IMR-90 (cell line): ENCODE results near the gene DSCAML1. TPM values are rescaled to one million over a fixed set of nuclear protein-coding genes. Genes with fewer than 3 reads are reported as not detected.

Source experiments
- ATAC-seq: fragments of 200-7000 bp; cut with Tn5 transposase; 2 replicates; pipeline ENCODE4 v1.9.1; 2020; ENCODE audit warnings: low read depth, mild to moderate bottlenecking, moderate library complexity
- BruUV-seq: library from RNA; stranded (reverse); fragments of 400-500 nt; replicated peaks from 2 replicates; lab custom pipeline; 2021; lab: Mats Ljungman, UMichigan
- CTCF ChIA-PET: fragments of 300-600 bp; formaldehyde crosslinking; extraction: SDS; loops from one replicate; lab custom pipeline; 2021; ENCODE audit warnings: antibody characterized with exemption; lab: Yijun Ruan, JAX
- POLR2A ChIA-PET: fragments of 300-600 bp; sonication (Branson Sonifier 250); formaldehyde crosslinking; loops from one replicate; lab custom pipeline; 2022; ENCODE audit warnings: antibody characterized with exemption; ENCODE audit not compliant: unreplicated experiment; lab: Charles Lee
- DNase-seq: peaks from one replicate; pipeline ENCODE4 v3.0.0; 2013
- H2AFZ ChIP-seq: replicated peaks from 2 replicates; pipeline ENCODE3; 2013; ENCODE audit warnings: low read length, mild to moderate bottlenecking; ENCODE audit not compliant: poor library complexity
- H2AK5ac ChIP-seq: 2 replicates; pipeline ENCODE4 v1.6.1; 2013; ENCODE audit warnings: low read depth, low read length, inconsistent platforms
- H2AK9ac ChIP-seq: replicated peaks from 2 replicates; pipeline ENCODE3; 2013; ENCODE audit warnings: mild to moderate bottlenecking, low read depth, low read length, moderate library complexity; ENCODE audit not compliant: poor library complexity
- H2BK120ac ChIP-seq: 2 replicates; pipeline ENCODE4 v1.6.1; 2013; ENCODE audit warnings: low read depth, low read length, inconsistent platforms
- H2BK15ac ChIP-seq: 3 replicates; pipeline ENCODE4 v1.6.1; 2013; ENCODE audit warnings: low read depth, low read length, inconsistent platforms
- H2BK20ac ChIP-seq: 2 replicates; pipeline ENCODE4 v1.6.1; 2013; ENCODE audit warnings: low read depth, mild to moderate bottlenecking, inconsistent platforms, low read length, moderate library complexity
- H2BK5ac ChIP-seq: 2 replicates; pipeline ENCODE4 v1.6.1; 2013; ENCODE audit warnings: mild to moderate bottlenecking, low read depth, low read length, inconsistent platforms; ENCODE audit not compliant: poor library complexity, severe bottlenecking
- H3K14ac ChIP-seq: replicated peaks from 2 replicates; pipeline ENCODE4 v1.6.1; 2013; ENCODE audit warnings: low read depth, low read length, inconsistent platforms
- H3K18ac ChIP-seq: 2 replicates; pipeline ENCODE4 v1.6.1; 2013; ENCODE audit warnings: low read depth, low read length, control low read depth
- H3K23ac ChIP-seq: 2 replicates; pipeline ENCODE4 v1.6.1; 2013; ENCODE audit warnings: low read depth, low read length, inconsistent platforms
- H3K27ac ChIP-seq: 2 replicates; pipeline ENCODE4 v1.5.1; 2013; ENCODE audit warnings: mild to moderate bottlenecking, control low read depth, low read length; ENCODE audit not compliant: insufficient read depth
- H3K27me3 ChIP-seq: 2 replicates; pipeline ENCODE4 v1.6.1; 2013; ENCODE audit warnings: low read length; ENCODE audit not compliant: control insufficient read depth, insufficient read depth
- H3K36me3 ChIP-seq: 2 replicates; pipeline ENCODE4 v1.6.1; 2013; ENCODE audit warnings: low read length, mixed read lengths; ENCODE audit not compliant: control insufficient read depth, insufficient read depth
- H3K4ac ChIP-seq: 2 replicates; pipeline ENCODE4 v1.6.1; 2013; ENCODE audit warnings: low read depth, low read length, inconsistent platforms
- H3K4me1 ChIP-seq: 2 replicates; pipeline ENCODE4 v1.6.1; 2013; ENCODE audit warnings: low read length, mixed read lengths; ENCODE audit not compliant: control insufficient read depth, insufficient read depth
- H3K4me2 ChIP-seq: 2 replicates; pipeline ENCODE4 v1.6.1; 2013; ENCODE audit warnings: low read depth, mild to moderate bottlenecking, control low read depth, low read length, moderate library complexity
- H3K4me3 ChIP-seq: 2 replicates; pipeline ENCODE4 v1.5.1; 2013; ENCODE audit warnings: low read depth, mild to moderate bottlenecking, control low read depth, low read length, moderate library complexity; ENCODE audit not compliant: insufficient read depth
- H3K56ac ChIP-seq: 2 replicates; pipeline ENCODE4 v1.6.1; 2013; ENCODE audit warnings: low read length, inconsistent platforms; ENCODE audit not compliant: insufficient read depth; ENCODE audit errors: extremely low read depth
- H3K79me1 ChIP-seq, 2 experiments: 2 replicates each; pipeline ENCODE4 v1.6.1; 2013; ENCODE audit warnings: low read length in 2 of 2, inconsistent platforms in 1 of 2, low read depth in 1 of 2
- H3K9ac ChIP-seq: 2 replicates; pipeline ENCODE4 v1.6.1; 2013; ENCODE audit warnings: low read depth, low read length, control low read depth
- H3K9me1 ChIP-seq: 2 replicates; pipeline ENCODE4 v1.6.1; 2013; ENCODE audit warnings: low read length, inconsistent platforms; ENCODE audit not compliant: insufficient read depth
- H3K9me3 ChIP-seq: 2 replicates; pipeline ENCODE4 v1.6.1; 2013; ENCODE audit warnings: low read length; ENCODE audit not compliant: control insufficient read depth, insufficient read depth
- H4K20me1 ChIP-seq: 2 replicates; pipeline ENCODE4 v1.6.1; 2013; ENCODE audit warnings: low read length, inconsistent platforms; ENCODE audit not compliant: insufficient read depth
- H4K5ac ChIP-seq: 2 replicates; pipeline ENCODE4 v1.6.1; 2013; ENCODE audit warnings: mild to moderate bottlenecking, low read depth, low read length, control low read depth
- H4K8ac ChIP-seq, 2 experiments: 2 replicates each; pipeline ENCODE4 v1.6.1; 2013; ENCODE audit warnings: low read depth in 2 of 2, low read length in 2 of 2, control low read depth in 1 of 2, inconsistent platforms in 1 of 2
- H4K91ac ChIP-seq: 2 replicates; pipeline ENCODE4 v1.6.1; 2013; ENCODE audit warnings: low read depth, low read length, inconsistent platforms; ENCODE audit not compliant: insufficient read depth
- CHD1 ChIP-seq: IDR thresholded peaks from 2 replicates; pipeline ENCODE4 v1.6.1; 2012; ENCODE audit warnings: low read depth, low read length, improper control_type of control experiment
- ELK1 ChIP-seq: fragments of 150-350 bp; IDR thresholded peaks from 2 replicates; pipeline ENCODE4 v1.6.1; 2016; ENCODE audit warnings: low read depth, mild to moderate bottlenecking, low read length, moderate library complexity, borderline replicate concordance
- POLR2A ChIP-seq: IDR thresholded peaks from 2 replicates; pipeline ENCODE4 v1.6.1; 2012; ENCODE audit warnings: mild to moderate bottlenecking, low read depth, low read length
- WGBS, 2 experiments: methylation state at CpG; one replicate each; pipeline versions ENCODE4 v1.1.5 to v1.1.7; 2013; ENCODE audit warnings: missing lambda C conversion rate in 2 of 2; ENCODE audit not compliant: insufficient read length in 1 of 2; ENCODE audit errors: extremely low coverage in 2 of 2; 5-methylcytosine and 5-hydroxymethylcytosine counted together
- dilution Hi-C: fragments of 300-500 bp; cut with HindIII; formaldehyde crosslinking; loops from one replicate; pipeline ENCODE4 v1.14.3; 2018; ENCODE audit warnings: low sequenced_read_pairs; ENCODE audit not compliant: unreplicated experiment
- in situ Hi-C: fragments of 300-500 bp; cut with MboI; formaldehyde crosslinking; loops from 3 replicates; pipeline ENCODE4 v1.14.3; 2019; ENCODE audit warnings: low sequenced_read_pairs, inconsistent platforms, mixed read lengths
- intact Hi-C: fragments of 100-400 bp; cut with micrococcal nuclease; formaldehyde crosslinking; loops from 2 replicates; pipeline ENCODE4 v1.10.0; 2022
- polyA plus RNA-seq, 3 experiments: library from polyadenylated mRNA; depleted of rRNA; stranded (reverse); fragments of >200 nt; gene quantifications; 2 replicates each; pipeline ENCODE4 v1.2.3, GENCODE V29; 2012; ENCODE audit warnings: low replicate concordance in 1 of 3
- total RNA-seq: library from RNA; depleted of rRNA; stranded (reverse); fragments of >200 nt; gene quantifications from 2 replicates; pipeline ENCODE4 v1.2.3, GENCODE V29; 2012

The DSCAML1 gene
- total and polyA plus RNA-seq, 2 of the 4 experiments (the other 2 are of a cell fraction): not detected

- CTCF ChIA-PET: no interaction called here
- no peak overlapping the region for H4K5ac ChIP-seq
- no peaks in the 10 kb centered on the region for H3K9me3 ChIP-seq
- H2AK9ac ChIP-seq: no peak overlapping the region
- no TSS peak for BruUV-seq
- ATAC-seq (no peak), DNase-seq (no peak)
- H3K18ac ChIP-seq: no peak overlapping the region
- H3K27ac ChIP-seq: no peak overlapping the region
- no peak overlapping the region for H2BK20ac ChIP-seq
- in situ Hi-C loops: no loop called here
- no peaks in the 10 kb centered on the region for H3K9me1 ChIP-seq
- WGBS, 2 experiments: no CpG with 5 or more reads among the region's 11 CpGs
- POLR2A ChIA-PET: no interaction called here
- H2BK15ac ChIP-seq: no peak overlapping the region
- no peaks in the 10 kb centered on the region for H3K36me3 ChIP-seq
- peaks cover 15% of the 10 kb centered on the region for H3K27me3 ChIP-seq
- H3K4me1 ChIP-seq: no peaks in the 10 kb centered on the region
- H3K23ac ChIP-seq: no peak overlapping the region
- H3K56ac ChIP-seq: no peak overlapping the region
- no peaks in the 10 kb centered on the region for H3K79me1 ChIP-seq
- TF ChIP-seq ELK1 (no peak), POLR2A (no peak), CHD1 (no peak)
- no peak overlapping the region for H3K4me2 ChIP-seq
- no peak overlapping the region for H3K9ac ChIP-seq
- no peak overlapping the region for H4K8ac ChIP-seq
- no peak overlapping the region for H2AFZ ChIP-seq
- H4K20me1 ChIP-seq: no peaks in the 10 kb centered on the region
- no peak overlapping the region for H3K4me3 ChIP-seq
- H2AK5ac ChIP-seq: no peak overlapping the region
- no peak overlapping the region for H3K4ac ChIP-seq
- H4K91ac ChIP-seq: no peak overlapping the region
- H3K14ac ChIP-seq: no peak overlapping the region
- dilution Hi-C loops: no loop called here
- intact Hi-C loops: no loop called here
- no peak overlapping the region for H2BK5ac ChIP-seq
- no peak overlapping the region for H2BK120ac ChIP-seq
Measured at GRCh38 chr11:117475716-117476530, 321.1 kb downstream of the DSCAML1 start.
